Measurements from ENCODE around the gene ACOT4. TPM values are rescaled to one million over a fixed set of nuclear protein-coding genes. Genes with fewer than 3 reads are reported as not detected.

Gene ACOT4
- total and polyA plus RNA-seq, 10 donors = 0.52 to 2.8 (median 1.3) TPM

DNA sequence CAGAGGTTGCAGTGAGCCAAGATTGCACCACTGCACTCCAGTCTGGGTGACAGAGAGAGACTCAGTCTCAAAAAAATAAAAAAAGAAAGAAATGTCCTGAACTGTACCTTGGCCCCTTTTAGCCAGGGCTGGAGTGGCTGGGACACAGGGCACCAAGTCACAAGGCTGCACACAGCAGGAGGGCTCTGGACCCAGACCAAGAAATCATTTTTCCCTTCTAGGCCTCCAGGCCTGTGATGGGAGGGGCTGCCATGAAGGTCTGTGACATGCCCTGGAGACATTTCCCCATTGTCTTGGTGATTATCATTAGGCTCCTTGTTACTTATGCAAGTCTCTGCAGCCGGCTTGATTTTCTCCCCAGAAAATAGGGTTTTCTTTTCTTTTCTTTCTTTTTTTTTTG lies 15.6 kb downstream of the ACOT4 start:
- Histone ChIP-seq H3K36me3 (no peaks in the 10 kb centered on the region), H3K27me3 (replicated peaks in 1 of 7) (no peaks in the 10 kb centered on the region), H3K4me3 (no peak overlapping the region), H3K27ac (no peak overlapping the region), H3K4me1 (peaks cover 0 to 8% (median 5%) of the 10 kb centered on the region in 6 donors), H3K9me3 (peaks cover 0 to 8% (median 0%) of the 10 kb centered on the region in 8 donors)
- TF ChIP-seq POLR2AphosphoS5 (IDR thresholded peaks at IDR 0.05) (no peak), POLR2A (IDR thresholded peaks at IDR 0.05) (no peak)
- TF ChIP-seq, protein P1, sequence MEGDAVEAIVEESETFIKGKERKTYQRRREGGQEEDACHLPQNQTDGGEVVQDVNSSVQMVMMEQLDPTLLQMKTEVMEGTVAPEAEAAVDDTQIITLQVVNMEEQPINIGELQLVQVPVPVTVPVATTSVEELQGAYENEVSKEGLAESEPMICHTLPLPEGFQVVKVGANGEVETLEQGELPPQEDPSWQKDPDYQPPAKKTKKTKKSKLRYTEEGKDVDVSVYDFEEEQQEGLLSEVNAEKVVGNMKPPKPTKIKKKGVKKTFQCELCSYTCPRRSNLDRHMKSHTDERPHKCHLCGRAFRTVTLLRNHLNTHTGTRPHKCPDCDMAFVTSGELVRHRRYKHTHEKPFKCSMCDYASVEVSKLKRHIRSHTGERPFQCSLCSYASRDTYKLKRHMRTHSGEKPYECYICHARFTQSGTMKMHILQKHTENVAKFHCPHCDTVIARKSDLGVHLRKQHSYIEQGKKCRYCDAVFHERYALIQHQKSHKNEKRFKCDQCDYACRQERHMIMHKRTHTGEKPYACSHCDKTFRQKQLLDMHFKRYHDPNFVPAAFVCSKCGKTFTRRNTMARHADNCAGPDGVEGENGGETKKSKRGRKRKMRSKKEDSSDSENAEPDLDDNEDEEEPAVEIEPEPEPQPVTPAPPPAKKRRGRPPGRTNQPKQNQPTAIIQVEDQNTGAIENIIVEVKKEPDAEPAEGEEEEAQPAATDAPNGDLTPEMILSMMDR (IDR thresholded peaks at IDR 0.05 in 8 of 11, conservative IDR thresholded peaks at IDR 0.05 in 3 of 11) = no peak
- DNase-seq = no peak
- 70 to 100% (median 96%) methylated on average over 1 of the region's 1 CpG for WGBS, 5 donors
- intact Hi-C loops (cut with DNase I; ENCODE audit: low total_unique reads) = no loop called here

DNA sequence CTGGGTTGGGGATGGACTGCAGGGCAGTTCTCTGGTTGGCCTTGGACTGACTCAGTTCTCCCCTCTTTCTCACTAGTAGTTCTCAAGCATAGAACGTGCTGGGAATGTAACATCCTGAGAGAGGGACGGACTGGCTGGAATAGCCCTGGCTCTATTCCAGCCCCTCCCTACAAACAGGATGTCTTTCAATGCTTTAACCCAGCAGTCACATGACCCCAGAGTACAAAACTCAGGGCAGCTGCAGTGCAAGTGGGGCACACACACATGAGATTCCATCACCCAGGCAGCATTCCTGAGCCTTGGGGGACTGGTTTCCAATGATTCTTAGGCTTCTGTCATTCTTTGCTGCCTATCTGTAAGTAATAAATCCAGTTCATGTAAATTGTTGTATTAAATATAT lies 19.0 kb downstream of the ACOT4 start:
- Histone ChIP-seq H3K4me3 (no peak overlapping the region), H3K4me1 (peaks cover 0 to 22% (median 13%) of the 10 kb centered on the region in 6 donors), H3K36me3 (no peaks in the 10 kb centered on the region), H3K27me3 (replicated peaks in 1 of 7) (peaks cover 0 to 13% (median 0%) of the 10 kb centered on the region in 7 donors), H3K27ac (no peak overlapping the region), H3K9me3 (peaks cover 0 to 8% (median 0%) of the 10 kb centered on the region in 8 donors)
- intact Hi-C loops (cut with DNase I; ENCODE audit: low total_unique reads) = no loop called here
- DNase-seq = no peak
- WGBS, 5 donors = 44 to 65% (median 52%) methylated on average over 2 of the region's 2 CpGs
- TF ChIP-seq POLR2AphosphoS5 (IDR thresholded peaks at IDR 0.05) (no peak), POLR2A (IDR thresholded peaks at IDR 0.05) (no peak)
- TF ChIP-seq, protein P1 (IDR thresholded peaks at IDR 0.05 in 8 of 11, conservative IDR thresholded peaks at IDR 0.05 in 3 of 11) = no peak

DNA sequence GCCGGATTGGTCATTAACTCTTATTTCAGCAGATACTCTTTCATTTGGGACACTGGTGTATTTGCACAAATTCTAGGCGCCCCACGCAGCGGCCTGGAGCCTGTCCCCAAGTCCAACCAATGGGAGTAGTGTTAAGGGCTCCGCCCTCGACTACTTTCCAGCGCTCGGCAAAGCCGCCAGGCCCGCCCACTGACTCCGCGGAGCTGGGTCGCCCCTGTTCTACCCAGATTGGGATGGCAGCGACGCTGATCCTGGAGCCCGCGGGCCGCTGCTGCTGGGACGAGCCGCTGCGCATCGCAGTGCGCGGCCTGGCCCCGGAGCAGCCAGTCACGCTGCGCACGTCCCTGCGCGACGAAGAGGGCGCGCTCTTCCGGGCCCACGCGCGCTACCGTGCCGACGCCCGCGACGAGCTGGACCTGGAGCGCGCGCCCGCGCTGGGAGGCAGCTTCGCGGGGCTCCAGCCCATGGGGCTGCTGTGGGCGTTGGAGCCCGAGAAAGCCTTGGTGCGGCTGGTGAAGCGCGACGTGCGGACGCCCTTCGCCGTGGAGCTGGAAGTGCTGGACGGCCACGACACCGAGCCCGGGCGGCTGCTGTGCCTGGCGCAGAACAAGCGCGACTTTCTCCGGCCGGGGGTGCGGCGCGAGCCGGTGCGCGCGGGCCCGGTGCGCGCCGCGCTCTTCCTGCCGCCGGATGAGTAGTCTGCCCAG lies 20.8 kb downstream of the ACOT4 start, which contains the start of gene ACOT6:
Gene ACOT6, plus strand, starts transcription at position 179 of the 707 bp plus-strand sequence. Its CDS starts 55 bp downstream, at position 234.
- Histone ChIP-seq H3K27ac (peak within 1 kb of the TSS; percentile 61 to 90 (median 84)), H3K36me3 (no peaks in the 10 kb centered on the region), H3K9me3 (peaks cover 0 to 8% (median 0%) of the 10 kb centered on the region in 8 donors), H3K27me3 (replicated peaks in 1 of 7) (peaks cover 0 to 13% (median 0%) of the 10 kb centered on the region in 7 donors), H3K4me1 (peaks cover 0 to 22% (median 13%) of the 10 kb centered on the region in 6 donors), H3K4me3 (peak within 1 kb of the TSS; percentile 59 to 95 (median 73))
- intact Hi-C loops (cut with DNase I; ENCODE audit: low total_unique reads) = no loop called here
- 0 to 1% (median 1%) methylated on average over 48 to 84 of the region's 84 CpGs for WGBS, 5 donors
- DNase-seq = peak; percentile 90
- no peak for TF ChIP-seq POLR2A (IDR thresholded peaks at IDR 0.05)
- TF ChIP-seq POLR2AphosphoS5 (IDR thresholded peaks at IDR 0.05) = peak; percentile 38 to 73 (median 65)

DNA sequence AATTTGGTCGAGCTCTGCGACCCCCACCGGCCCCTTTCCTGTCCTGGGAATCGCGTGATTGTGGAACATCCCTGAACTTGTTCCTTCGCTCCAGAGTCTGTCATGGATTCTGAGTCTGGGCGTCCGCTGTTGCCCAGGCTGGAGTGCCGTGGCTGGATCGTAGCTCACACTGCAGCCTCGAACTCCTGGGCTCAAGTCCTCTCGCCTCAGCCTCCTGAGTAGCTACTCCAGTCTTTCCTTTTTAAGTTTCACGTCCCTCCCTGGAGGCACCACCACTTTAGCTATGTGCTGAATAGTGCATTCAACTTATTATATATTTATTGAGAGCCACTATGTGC lies 21.3 kb downstream of the ACOT4 start:
- peaks cover 0 to 13% (median 0%) of the 10 kb centered on the region in 7 donors for H3K27me3 ChIP-seq (replicated peaks in 1 of 7)
- intact Hi-C loops (cut with DNase I; ENCODE audit: low total_unique reads) = no loop called here
- no peaks in the 10 kb centered on the region for H3K36me3 ChIP-seq
- TF ChIP-seq POLR2AphosphoS5 (IDR thresholded peaks at IDR 0.05) (no peak), POLR2A (IDR thresholded peaks at IDR 0.05) (no peak)
- TF ChIP-seq, protein P1 (IDR thresholded peaks at IDR 0.05 in 8 of 11, conservative IDR thresholded peaks at IDR 0.05 in 3 of 11) = no peak
- peak overlapping the region; percentile 61 to 90 (median 84) for H3K27ac ChIP-seq
- no peak for DNase-seq
- H3K9me3 ChIP-seq = peaks cover 0 to 8% (median 0%) of the 10 kb centered on the region in 8 donors
- peak overlapping the region; percentile 59 to 95 (median 73) for H3K4me3 ChIP-seq
- H3K4me1 ChIP-seq = peaks cover 0 to 22% (median 13%) of the 10 kb centered on the region in 6 donors
- 4 to 13% (median 6%) methylated on average over 7 to 13 of the region's 13 CpGs for WGBS, 5 donors
